C4-2B (cell line): ENCODE measurements around the gene NECTIN1.

Experiments used
- ZFX ChIP-seq: fragments of 450-650 bp; IDR thresholded peaks from 2 replicates; pipeline ENCODE4 v1.6.1; 2017
- TF ChIP-seq, protein P1 (sequence below): fragments of 450-650 bp; conservative IDR thresholded peaks from 2 replicates; pipeline ENCODE4 v1.5.1; 2017; ENCODE audit warnings: mild to moderate bottlenecking

DNA sequence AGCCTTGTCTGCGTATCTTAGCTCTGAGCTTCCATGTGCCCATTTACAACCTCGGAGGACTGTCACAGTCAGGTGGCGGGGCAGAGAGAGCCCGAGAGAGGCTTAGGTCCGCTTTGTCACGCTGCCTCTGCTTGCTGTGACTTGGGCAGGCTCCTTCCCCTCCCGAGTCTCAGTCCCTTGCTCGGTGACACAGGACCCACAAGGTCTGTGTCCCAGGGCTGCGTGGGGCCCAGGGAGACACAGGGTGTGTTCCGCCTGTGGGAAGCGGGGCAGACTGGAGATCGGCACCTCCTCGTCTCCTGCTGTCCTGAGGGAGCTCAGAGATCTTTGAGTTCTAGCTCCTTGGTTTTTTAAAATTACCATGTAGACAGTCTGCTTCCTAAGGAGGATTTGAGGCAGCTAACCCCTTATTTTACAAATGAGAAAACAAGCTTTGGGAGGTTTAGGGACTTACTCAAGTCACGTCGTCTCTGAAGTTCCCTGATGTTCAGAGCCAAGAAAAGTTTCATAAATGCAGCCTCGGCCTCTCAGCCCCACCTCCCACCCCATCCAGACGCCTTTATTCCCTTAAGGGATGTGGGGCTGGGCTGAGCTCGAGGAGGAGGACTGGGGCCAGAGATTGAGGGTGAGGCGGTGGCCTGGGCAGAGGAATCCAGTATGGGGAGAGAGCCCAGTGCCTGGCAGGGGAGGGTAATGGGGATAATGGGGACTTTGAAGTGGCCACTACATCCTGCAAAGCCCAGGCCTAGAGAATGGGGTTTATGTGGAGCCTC, 103.6 kb downstream of the NECTIN1 start:
- TF ChIP-seq, protein P1, sequence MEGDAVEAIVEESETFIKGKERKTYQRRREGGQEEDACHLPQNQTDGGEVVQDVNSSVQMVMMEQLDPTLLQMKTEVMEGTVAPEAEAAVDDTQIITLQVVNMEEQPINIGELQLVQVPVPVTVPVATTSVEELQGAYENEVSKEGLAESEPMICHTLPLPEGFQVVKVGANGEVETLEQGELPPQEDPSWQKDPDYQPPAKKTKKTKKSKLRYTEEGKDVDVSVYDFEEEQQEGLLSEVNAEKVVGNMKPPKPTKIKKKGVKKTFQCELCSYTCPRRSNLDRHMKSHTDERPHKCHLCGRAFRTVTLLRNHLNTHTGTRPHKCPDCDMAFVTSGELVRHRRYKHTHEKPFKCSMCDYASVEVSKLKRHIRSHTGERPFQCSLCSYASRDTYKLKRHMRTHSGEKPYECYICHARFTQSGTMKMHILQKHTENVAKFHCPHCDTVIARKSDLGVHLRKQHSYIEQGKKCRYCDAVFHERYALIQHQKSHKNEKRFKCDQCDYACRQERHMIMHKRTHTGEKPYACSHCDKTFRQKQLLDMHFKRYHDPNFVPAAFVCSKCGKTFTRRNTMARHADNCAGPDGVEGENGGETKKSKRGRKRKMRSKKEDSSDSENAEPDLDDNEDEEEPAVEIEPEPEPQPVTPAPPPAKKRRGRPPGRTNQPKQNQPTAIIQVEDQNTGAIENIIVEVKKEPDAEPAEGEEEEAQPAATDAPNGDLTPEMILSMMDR: no peak
- no peak for TF ChIP-seq ZFX
